Mucosa of descending colon (tissue), 3 donors: ENCODE results near the gene TSPAN5. TPM values are rescaled to one million over a fixed set of nuclear protein-coding genes. Genes with fewer than 3 reads are reported as not detected.

Experiments used
- ATAC-seq: fragments of 200-7000 bp; cut with Tn5 transposase; one replicate; pipeline ENCODE4 v1.9.1; 2020; ENCODE audit warnings: mild to moderate bottlenecking, moderate library complexity
- DNase-seq, 3 donors: peaks; one replicate each; pipeline ENCODE4 v3.0.0-alpha.2; 2020
- H3K36me3 ChIP-seq: fragments of 200-600 bp; one replicate; pipeline ENCODE4 v1.8.0; 2021; ENCODE audit warnings: low read depth, mild to moderate bottlenecking
- H3K4me1 ChIP-seq: fragments of 200-600 bp; one replicate; pipeline ENCODE4 v1.8.0; 2021; ENCODE audit warnings: low read depth, mild to moderate bottlenecking
- H3K4me3 ChIP-seq: fragments of 200-600 bp; one replicate; pipeline ENCODE4 v1.8.0; 2021; ENCODE audit warnings: mild to moderate bottlenecking
- H3K9me3 ChIP-seq: fragments of 200-600 bp; one replicate; pipeline ENCODE4 v1.8.0; 2021; ENCODE audit warnings: mild to moderate bottlenecking
- intact Hi-C, 2 donors: fragments of 100-400 bp; cut with DNase I in 1 of 2; cut with micrococcal nuclease in 1 of 2; formaldehyde crosslinking; loops; one replicate each; pipeline versions ENCODE4 v1.11.0 to v1.11.1; 2022; cut with DNase I, micrococcal nuclease
- total RNA-seq, 3 donors: library from RNA; stranded (reverse); fragmentation: NEBNext Ultra II Directional in 2 of 3; extraction: Animal tissue kit (Norgen Biotek cat#: 25700) in 2 of 3; gene quantifications; one replicate each; pipeline versions ENCODE4 v1.2.1 to v1.2.4, GENCODE V29; 2021 to 2023
- TF ChIP-seq, protein P1 (sequence below): fragments of 200-600 bp; IDR thresholded peaks from one replicate; pipeline ENCODE4 v1.8.0; 2022; ENCODE audit warnings: antibody characterized with exemption, mild to moderate bottlenecking
- donor health status: DM: no; HTN: no; CAD: no; lungs with moderate emphysema.
- donor health status: DM: no; HTN: no; CAD: no.
- donor health status: DM: no; HTN: yes; CAD: no.

Gene TSPAN5
- total RNA-seq, 3 donors from 2014 or later: 3.9 to 11.8 (median 4.9) TPM

DNA sequence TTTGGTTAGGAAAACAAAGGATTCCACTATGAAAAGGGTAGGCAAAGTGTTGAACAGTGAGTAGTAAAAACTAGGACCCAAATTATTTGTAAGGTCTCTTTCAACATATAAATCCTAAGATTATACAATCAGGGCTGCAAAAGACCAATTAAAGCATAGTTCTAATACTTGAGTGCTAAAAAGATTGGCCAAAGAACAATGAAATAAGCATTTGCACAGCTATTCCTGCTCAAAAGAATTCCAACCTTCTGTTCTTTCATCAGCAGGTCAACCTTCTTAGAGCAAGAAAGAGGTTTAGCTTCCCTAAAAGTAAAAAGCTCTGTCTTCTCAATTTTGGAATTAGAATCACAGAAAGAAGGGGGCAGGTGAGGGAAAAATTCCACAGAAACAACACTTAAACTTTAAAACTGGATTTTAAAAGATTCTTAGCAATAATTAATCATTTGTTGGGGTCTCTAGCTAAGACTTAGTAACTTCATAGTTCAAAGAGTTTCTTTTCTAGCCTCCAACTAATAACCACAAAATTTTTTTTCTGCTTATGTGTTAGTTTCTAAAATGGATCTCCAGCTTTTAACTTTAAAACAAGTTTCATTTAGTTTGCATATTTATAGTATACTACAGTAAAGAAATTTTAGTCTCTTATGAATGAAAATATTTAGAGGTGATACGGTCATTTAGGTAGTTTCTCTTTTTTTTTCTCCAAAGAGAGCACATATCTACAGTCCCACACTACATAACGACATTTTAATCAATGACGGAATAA lies 16.3 kb downstream of the TSPAN5 start:
- H3K4me1 ChIP-seq: no peaks in the 10 kb centered on the region
- H3K4me3 ChIP-seq: no peak overlapping the region
- ATAC-seq: no peak
- DNase-seq: no peak
- H3K9me3 ChIP-seq: no peaks in the 10 kb centered on the region
- intact Hi-C loops: no loop called here
- TF ChIP-seq, protein P1, sequence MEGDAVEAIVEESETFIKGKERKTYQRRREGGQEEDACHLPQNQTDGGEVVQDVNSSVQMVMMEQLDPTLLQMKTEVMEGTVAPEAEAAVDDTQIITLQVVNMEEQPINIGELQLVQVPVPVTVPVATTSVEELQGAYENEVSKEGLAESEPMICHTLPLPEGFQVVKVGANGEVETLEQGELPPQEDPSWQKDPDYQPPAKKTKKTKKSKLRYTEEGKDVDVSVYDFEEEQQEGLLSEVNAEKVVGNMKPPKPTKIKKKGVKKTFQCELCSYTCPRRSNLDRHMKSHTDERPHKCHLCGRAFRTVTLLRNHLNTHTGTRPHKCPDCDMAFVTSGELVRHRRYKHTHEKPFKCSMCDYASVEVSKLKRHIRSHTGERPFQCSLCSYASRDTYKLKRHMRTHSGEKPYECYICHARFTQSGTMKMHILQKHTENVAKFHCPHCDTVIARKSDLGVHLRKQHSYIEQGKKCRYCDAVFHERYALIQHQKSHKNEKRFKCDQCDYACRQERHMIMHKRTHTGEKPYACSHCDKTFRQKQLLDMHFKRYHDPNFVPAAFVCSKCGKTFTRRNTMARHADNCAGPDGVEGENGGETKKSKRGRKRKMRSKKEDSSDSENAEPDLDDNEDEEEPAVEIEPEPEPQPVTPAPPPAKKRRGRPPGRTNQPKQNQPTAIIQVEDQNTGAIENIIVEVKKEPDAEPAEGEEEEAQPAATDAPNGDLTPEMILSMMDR: no peak
- no peaks in the 10 kb centered on the region for H3K36me3 ChIP-seq

DNA sequence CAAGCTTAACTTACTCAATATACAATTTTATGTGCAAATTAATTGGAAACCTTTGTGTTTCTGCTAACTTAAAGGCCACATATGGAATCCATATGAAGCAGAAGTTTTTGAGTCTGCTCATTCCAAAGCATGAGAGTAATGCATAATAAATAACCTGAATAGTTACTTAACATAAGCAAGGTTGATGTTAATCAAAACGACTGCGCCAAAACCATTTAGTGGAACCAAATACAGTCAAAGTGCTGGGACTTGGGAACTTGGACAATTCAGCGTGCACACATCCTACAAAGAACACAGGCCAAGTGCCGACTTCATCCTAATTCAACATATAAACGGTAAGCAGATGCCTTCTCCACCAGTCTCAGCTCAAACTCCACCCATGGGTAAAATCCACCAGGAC lies 17.0 kb downstream of the TSPAN5 start:
- Histone ChIP-seq H3K4me3 (no peak overlapping the region), H3K36me3 (no peaks in the 10 kb centered on the region), H3K4me1 (no peaks in the 10 kb centered on the region), H3K9me3 (no peaks in the 10 kb centered on the region)
- TF ChIP-seq, protein P1: no peak
- no peak for DNase-seq
- ATAC-seq: no peak
- intact Hi-C loops: no loop called here

DNA sequence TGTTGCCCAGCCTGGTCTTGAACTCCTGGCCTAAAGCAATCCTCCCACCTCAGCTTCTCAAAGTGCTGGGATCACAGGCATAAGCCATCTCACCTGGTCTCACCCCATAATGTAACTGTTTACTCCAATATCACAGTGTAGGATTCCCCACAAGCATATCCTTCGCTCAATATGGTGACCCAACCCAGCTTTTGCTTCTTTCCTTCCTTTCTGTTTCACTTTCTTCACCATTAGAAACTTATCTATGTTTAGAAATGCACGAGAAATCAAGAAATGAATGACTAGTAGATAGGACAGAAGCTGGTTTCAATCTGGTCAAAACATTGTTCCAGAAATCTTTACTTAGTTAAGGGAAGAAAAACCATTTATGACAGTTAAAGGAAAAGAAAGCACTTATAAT lies 18.9 kb downstream of the TSPAN5 start:
- Histone ChIP-seq H3K4me1 (no peaks in the 10 kb centered on the region), H3K9me3 (no peaks in the 10 kb centered on the region), H3K36me3 (no peaks in the 10 kb centered on the region), H3K4me3 (no peak overlapping the region)
- intact Hi-C loops: no loop called here
- TF ChIP-seq, protein P1: no peak
- peak; percentile 17 for ATAC-seq
- no peak for DNase-seq

DNA sequence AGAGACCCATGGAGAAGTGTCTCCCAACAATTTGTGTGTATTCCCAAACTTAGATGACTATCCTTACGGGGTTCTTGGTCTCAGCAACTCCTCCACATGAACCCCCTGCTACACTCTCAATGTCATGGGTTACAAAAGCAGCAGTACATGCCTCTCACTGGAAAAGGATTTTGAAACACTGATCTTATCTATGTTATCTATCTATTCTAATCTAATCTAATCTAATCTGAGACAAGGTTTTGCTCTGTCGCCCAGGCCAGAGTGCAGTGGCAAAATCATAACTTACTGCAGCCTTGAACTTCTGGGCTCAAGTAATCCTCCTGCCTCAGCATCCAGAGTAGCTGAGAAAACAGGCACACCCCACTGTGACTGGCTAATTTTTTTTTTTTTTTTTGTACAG lies 19.3 kb downstream of the TSPAN5 start:
- Histone ChIP-seq H3K36me3 (no peaks in the 10 kb centered on the region), H3K4me1 (no peaks in the 10 kb centered on the region), H3K4me3 (no peak overlapping the region), H3K9me3 (no peaks in the 10 kb centered on the region)
- intact Hi-C loops: no loop called here
- DNase-seq: no peak
- ATAC-seq: no peak
- TF ChIP-seq, protein P1: no peak

DNA sequence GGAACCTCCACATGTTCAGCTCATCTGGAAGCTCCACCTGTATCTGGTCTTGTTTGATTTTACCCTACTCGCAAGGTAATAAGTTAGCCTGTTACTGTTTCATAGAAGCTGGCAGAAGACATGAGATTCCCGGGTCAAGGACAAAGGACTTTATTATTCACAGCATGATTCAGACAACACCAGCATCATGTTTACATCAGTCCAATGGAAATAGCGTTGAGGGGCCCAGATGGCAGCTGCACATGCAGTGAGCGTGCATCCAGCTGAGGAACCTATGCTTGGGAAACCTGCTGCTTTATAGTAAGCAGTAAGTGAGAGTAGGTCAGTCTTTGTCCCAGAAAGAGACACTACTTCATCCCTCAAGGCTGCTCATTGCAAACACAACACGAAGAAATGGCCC lies 19.8 kb downstream of the TSPAN5 start:
- Histone ChIP-seq H3K4me1 (no peaks in the 10 kb centered on the region), H3K9me3 (no peaks in the 10 kb centered on the region), H3K36me3 (no peaks in the 10 kb centered on the region), H3K4me3 (no peak overlapping the region)
- ATAC-seq (no peak), DNase-seq (no peak)
- TF ChIP-seq, protein P1: no peak
- intact Hi-C loops: no loop called here
